OCI-LY3 (cell line): ENCODE data around the gene PPIH.

ENCODE experiments used
- H2AFZ ChIP-seq: fragments of 200-600, 300-600 bp; shearing (Covaris generic); 2 replicates; pipeline ENCODE4 v1.6.0; 2014; ENCODE audit warnings: antibody characterized with exemption, low read depth, low read length
- H3K27ac ChIP-seq: fragments of 200-600, 300-600 bp; sonication (generic); 2 replicates; pipeline ENCODE4 v1.5.1; 2014; ENCODE audit warnings: mild to moderate bottlenecking, low read length, moderate library complexity, mixed read lengths
- H3K27me3 ChIP-seq: fragments of 200-600, 300-600 bp; sonication (generic); 2 replicates; pipeline ENCODE4 v1.6.1; 2014; ENCODE audit warnings: low read depth, low read length, mixed read lengths
- H3K36me3 ChIP-seq: fragments of 200-600, 300-600 bp; sonication (generic); replicated peaks from 2 replicates; pipeline ENCODE3; 2014; ENCODE audit warnings: low read depth, low read length, mixed read lengths
- H3K4me1 ChIP-seq: fragments of 300-600, 200-600 bp; sonication (generic); 2 replicates; pipeline ENCODE4 v1.6.1; 2014; ENCODE audit warnings: low read length, mixed read lengths
- H3K4me2 ChIP-seq: fragments of 200-600, 300-600 bp; sonication (generic); 2 replicates; pipeline ENCODE4 v1.6.1; 2014; ENCODE audit warnings: low read length, mixed read lengths
- H3K4me3 ChIP-seq: fragments of 300-600, 200-600 bp; sonication (generic); 2 replicates; pipeline ENCODE4 v1.5.1; 2014; ENCODE audit warnings: antibody characterized with exemption, mild to moderate bottlenecking, low read length, moderate library complexity
- H3K79me2 ChIP-seq: fragments of 300-600, 200-600 bp; shearing (Covaris generic); 2 replicates; pipeline ENCODE4 v1.6.1; 2014; ENCODE audit warnings: mild to moderate bottlenecking, low read length, mixed read lengths
- H3K9ac ChIP-seq: fragments of 300-600, 200-600 bp; shearing (Covaris generic); 2 replicates; pipeline ENCODE4 v1.6.0; 2014; ENCODE audit warnings: mild to moderate bottlenecking, low read length, moderate library complexity
- H3K9me3 ChIP-seq: fragments of 200-600, 300-600 bp; shearing (Covaris generic); 2 replicates; pipeline ENCODE4 v1.6.1; 2014; ENCODE audit warnings: low read length, mixed read lengths; ENCODE audit not compliant: insufficient read depth
- H4K20me1 ChIP-seq: fragments of 200-600, 300-600 bp; sonication (generic); 2 replicates; pipeline ENCODE4 v1.6.1; 2016; ENCODE audit warnings: low read length, mixed read lengths; ENCODE audit not compliant: insufficient read depth
- CTCF ChIP-seq: fragments of 200-600, 300-600 bp; sonication (generic); IDR thresholded peaks from 2 replicates; pipeline ENCODE4 v1.5.1; 2014; ENCODE audit warnings: antibody characterized with exemption, low read length, low read depth
- EZH2phosphoT487 ChIP-seq: fragments of 200-600 bp; shearing (Covaris generic); IDR thresholded peaks from 2 replicates; pipeline ENCODE4 v1.6.1; 2018; ENCODE audit warnings: antibody characterized with exemption, mixed run types, low read depth

PPIH gene

GRCh38 chr1:42682739-42683531, 24.7 kb downstream of the PPIH start:
- no peaks in the 10 kb centered on the region for H3K9me3 ChIP-seq
- H3K4me3 ChIP-seq = peak overlapping the region; percentile 94
- peaks cover 49% of the 10 kb centered on the region for H4K20me1 ChIP-seq
- H3K36me3 ChIP-seq = peaks cover 32% of the 10 kb centered on the region
- TF ChIP-seq EZH2phosphoT487 (no peak), CTCF (no peak)
- H3K4me1 ChIP-seq = peaks cover 45% of the 10 kb centered on the region
- no peaks in the 10 kb centered on the region for H3K27me3 ChIP-seq
- H3K27ac ChIP-seq = peak overlapping the region; percentile 54
- H3K4me2 ChIP-seq = peak overlapping the region; percentile 94
- H3K79me2 ChIP-seq = peaks cover 78% of the 10 kb centered on the region
- no peak overlapping the region for H2AFZ ChIP-seq
- H3K9ac ChIP-seq = peak overlapping the region; percentile 76

- Histone ChIP-seq H3K9ac (peak overlapping the region; percentile 76), H3K36me3 (peaks cover 38% of the 10 kb centered on the region), H3K4me3 (peak overlapping the region; percentile 94), H3K27me3 (no peaks in the 10 kb centered on the region), H3K4me1 (peaks cover 57% of the 10 kb centered on the region), H3K79me2 (peaks cover 90% of the 10 kb centered on the region), H3K9me3 (no peaks in the 10 kb centered on the region), H2AFZ (no peak overlapping the region), H4K20me1 (peaks cover 62% of the 10 kb centered on the region), H3K27ac (no peak overlapping the region), H3K4me2 (peak overlapping the region; percentile 94)
- TF ChIP-seq EZH2phosphoT487 (no peak), CTCF (no peak)
Measured at GRCh38 chr1:42684139-42684538, 25.9 kb downstream of the PPIH start.

GRCh38 chr1:42686418-42686817, 28.2 kb downstream of the PPIH start:
- peak overlapping the region; percentile 94 for H3K4me2 ChIP-seq
- no peak overlapping the region for H3K27ac ChIP-seq
- TF ChIP-seq EZH2phosphoT487 (no peak), CTCF (no peak)
- H3K79me2 ChIP-seq = peaks cover 95% of the 10 kb centered on the region
- H3K36me3 ChIP-seq = peaks cover 38% of the 10 kb centered on the region
- peaks cover 84% of the 10 kb centered on the region for H4K20me1 ChIP-seq
- H3K4me1 ChIP-seq = peaks cover 69% of the 10 kb centered on the region
- H3K27me3 ChIP-seq = no peaks in the 10 kb centered on the region
- no peak overlapping the region for H3K4me3 ChIP-seq
- H3K9me3 ChIP-seq = no peaks in the 10 kb centered on the region
- no peak overlapping the region for H2AFZ ChIP-seq
- no peak overlapping the region for H3K9ac ChIP-seq

GRCh38 chr1:42689912-42690311, 31.7 kb downstream of the PPIH start:
- Histone ChIP-seq H3K27me3 (no peaks in the 10 kb centered on the region), H2AFZ (no peak overlapping the region), H3K4me2 (peak overlapping the region; percentile 38), H3K9ac (no peak overlapping the region), H3K36me3 (peaks cover 43% of the 10 kb centered on the region), H4K20me1 (peaks cover 100% of the 10 kb centered on the region), H3K79me2 (peaks cover 100% of the 10 kb centered on the region), H3K9me3 (no peaks in the 10 kb centered on the region), H3K27ac (no peak overlapping the region), H3K4me1 (peaks cover 66% of the 10 kb centered on the region), H3K4me3 (no peak overlapping the region)
- TF ChIP-seq EZH2phosphoT487 (no peak), CTCF (no peak)
